ENCODE results near the gene PABPN1. TPM values are rescaled to one million over a fixed set of nuclear protein-coding genes. Genes with fewer than 3 reads are reported as not detected.
A peak's percentile ranks its signal among the peaks of the same experiment; 100 is the strongest.

PABPN1 gene
- total and polyA plus RNA-seq, 9 of the 15 experiments (the other 6 are each of a cell fraction or from before 2014, with no cell fraction given), result 32.6 to 388 (median 178) TPM

DNA sequence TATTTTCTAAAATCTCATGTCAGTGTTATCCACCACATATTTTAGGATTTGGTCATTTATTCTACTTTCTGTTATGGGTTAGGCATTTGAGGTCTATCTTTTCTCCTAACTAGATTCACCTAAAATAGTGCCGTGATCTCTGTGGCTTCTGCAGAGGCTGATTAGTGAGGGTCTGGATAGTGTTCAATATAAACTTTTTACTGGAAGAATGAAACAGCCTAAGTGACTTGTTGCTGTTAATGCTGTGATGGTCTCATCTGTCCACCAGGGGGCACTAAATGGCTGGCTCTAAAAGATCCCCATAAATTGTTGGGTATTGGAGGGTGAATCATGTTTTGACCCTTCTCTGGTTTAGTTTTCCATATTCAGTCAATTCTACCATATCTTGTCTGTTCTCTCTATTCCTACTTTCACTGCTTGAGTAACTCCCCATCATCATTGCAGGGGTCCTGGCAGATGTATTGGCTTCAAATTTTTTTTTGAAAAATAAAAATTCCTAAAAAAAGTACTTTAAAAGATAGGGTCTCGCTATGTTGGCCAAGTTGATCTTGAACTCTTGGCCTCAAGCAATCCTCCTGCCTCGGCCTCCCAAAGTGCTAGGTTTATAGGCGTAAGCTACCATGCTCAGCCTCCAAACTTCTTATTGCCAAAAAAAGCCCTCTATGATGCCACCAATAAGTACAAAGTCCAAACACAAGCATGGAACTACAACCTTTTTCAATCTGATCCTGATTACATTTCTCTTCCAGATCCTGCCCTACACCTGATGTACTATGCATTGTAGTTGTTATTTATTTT lies 6.9 kb downstream of the PABPN1 start (continued):
- TF ChIP-seq, protein P1, sequence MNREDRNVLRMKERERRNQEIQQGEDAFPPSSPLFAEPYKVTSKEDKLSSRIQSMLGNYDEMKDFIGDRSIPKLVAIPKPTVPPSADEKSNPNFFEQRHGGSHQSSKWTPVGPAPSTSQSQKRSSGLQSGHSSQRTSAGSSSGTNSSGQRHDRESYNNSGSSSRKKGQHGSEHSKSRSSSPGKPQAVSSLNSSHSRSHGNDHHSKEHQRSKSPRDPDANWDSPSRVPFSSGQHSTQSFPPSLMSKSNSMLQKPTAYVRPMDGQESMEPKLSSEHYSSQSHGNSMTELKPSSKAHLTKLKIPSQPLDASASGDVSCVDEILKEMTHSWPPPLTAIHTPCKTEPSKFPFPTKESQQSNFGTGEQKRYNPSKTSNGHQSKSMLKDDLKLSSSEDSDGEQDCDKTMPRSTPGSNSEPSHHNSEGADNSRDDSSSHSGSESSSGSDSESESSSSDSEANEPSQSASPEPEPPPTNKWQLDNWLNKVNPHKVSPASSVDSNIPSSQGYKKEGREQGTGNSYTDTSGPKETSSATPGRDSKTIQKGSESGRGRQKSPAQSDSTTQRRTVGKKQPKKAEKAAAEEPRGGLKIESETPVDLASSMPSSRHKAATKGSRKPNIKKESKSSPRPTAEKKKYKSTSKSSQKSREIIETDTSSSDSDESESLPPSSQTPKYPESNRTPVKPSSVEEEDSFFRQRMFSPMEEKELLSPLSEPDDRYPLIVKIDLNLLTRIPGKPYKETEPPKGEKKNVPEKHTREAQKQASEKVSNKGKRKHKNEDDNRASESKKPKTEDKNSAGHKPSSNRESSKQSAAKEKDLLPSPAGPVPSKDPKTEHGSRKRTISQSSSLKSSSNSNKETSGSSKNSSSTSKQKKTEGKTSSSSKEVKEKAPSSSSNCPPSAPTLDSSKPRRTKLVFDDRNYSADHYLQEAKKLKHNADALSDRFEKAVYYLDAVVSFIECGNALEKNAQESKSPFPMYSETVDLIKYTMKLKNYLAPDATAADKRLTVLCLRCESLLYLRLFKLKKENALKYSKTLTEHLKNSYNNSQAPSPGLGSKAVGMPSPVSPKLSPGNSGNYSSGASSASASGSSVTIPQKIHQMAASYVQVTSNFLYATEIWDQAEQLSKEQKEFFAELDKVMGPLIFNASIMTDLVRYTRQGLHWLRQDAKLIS (CRISPR knock-in tag; IDR thresholded peaks at IDR 0.05), result 0 out of 2 replicates have a peak, but pooled peaks have one; percentile 43
- TF ChIP-seq JUND (IDR thresholded peaks at IDR 0.05; ENCODE audit: borderline replicate concordance, low read depth, low read length) (peak; percentile 40; the same call in 1 of the 2 replicates), JUND (tag; IDR thresholded peaks at IDR 0.05; ENCODE audit: borderline replicate concordance, low read depth, low read length) (no peak), CBX3 (IDR thresholded peaks at IDR 0.05; ENCODE audit: borderline replicate concordance in 1 of 2, low read length in 2 of 2) (0 out of 3 replicates have a peak, but pooled peaks of 1 of the 2 experiments have one; percentile 20), FOSL1 (tag; conservative IDR thresholded peaks at IDR 0.05) (0 out of 2 replicates have a peak, but pooled peaks have one; percentile 39), ARID2 (IDR thresholded peaks at IDR 0.05) (0 out of 2 replicates have a peak, but pooled peaks have one; percentile 20)

Measured in K562 (cell line).